Measurements from ENCODE around the gene ANTXR1. TPM values are rescaled to one million over a fixed set of nuclear protein-coding genes. Genes with fewer than 3 reads are reported as not detected.

Gene ANTXR1
- total RNA-seq, 1 experiment from 2014 or later = 37.3 TPM

DNA sequence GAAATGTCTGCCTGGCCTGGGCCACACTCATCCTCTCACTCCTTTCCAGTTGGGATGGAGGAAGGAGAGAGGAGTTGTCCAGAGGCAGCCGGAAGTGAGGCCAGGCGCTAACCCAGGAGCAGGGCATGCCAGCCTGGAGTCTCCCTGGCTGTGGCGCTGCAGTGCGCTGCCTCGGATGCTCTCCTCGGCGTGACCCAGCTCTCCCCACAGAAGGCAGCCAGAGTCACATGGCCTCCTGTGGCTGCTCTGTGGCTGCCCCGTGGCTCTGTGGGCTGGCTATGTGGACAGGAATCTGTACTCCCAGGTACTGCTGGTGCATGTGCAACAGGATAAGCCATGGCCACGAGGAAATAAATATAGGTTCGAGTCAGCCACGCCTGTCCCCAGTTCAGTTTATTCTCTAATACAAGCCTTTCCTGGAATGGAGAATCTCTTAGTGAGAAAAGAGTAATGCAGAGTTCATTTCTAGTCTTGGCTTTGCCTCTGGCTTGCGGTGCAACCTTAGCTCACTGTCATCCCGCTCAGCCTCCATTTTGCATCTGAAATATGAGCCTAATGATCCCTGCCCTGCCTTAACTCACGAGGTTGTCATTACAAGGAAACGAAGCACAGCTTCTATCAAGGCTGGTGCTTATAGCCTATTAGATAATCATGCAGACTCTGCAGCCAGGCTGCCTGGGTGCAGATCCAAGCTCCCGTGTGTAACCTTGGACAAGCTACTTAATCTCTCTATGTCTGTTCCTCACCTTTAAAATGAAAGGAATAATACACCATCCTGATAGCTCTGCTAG lies 106.3 kb downstream of the ANTXR1 start:
- Histone ChIP-seq H2BK15ac (ENCODE audit: low read depth, low read length) (no peak overlapping the region), H2BK12ac (ENCODE audit: insufficient read length, low read depth, low read length) (no peak overlapping the region), H3K4ac (ENCODE audit: low read depth, low read length) (no peak overlapping the region), H4K20me1 (ENCODE audit: control insufficient read depth, insufficient read depth, insufficient read length) (no peaks in the 10 kb centered on the region), H4K5ac (ENCODE audit: insufficient read length, low read depth, low read length) (no peak overlapping the region), H2BK5ac (ENCODE audit: insufficient read length, low read length) (no peak overlapping the region), H3K4me1 (ENCODE audit: insufficient read depth, low read length) (peaks cover 6% of the 10 kb centered on the region), H2BK120ac (ENCODE audit: low read depth, low read length, poor library complexity, severe bottlenecking) (no peak overlapping the region), H2BK20ac (ENCODE audit: low read depth, low read length, poor library complexity, severe bottlenecking) (no peak overlapping the region), H3K79me1 (ENCODE audit: insufficient read depth, low read depth, low read length, poor library complexity, severe bottlenecking) (no peaks in the 10 kb centered on the region), H3K27ac (ENCODE audit: insufficient read length, low read depth, low read length) (no peak overlapping the region), H3K27me3 (ENCODE audit: insufficient read depth, low read length) (no peaks in the 10 kb centered on the region), H4K8ac (replicated peaks; ENCODE audit: insufficient read length, low read depth, low read length) (no peak overlapping the region), H2AK5ac (ENCODE audit: insufficient read length, low read length) (no peak overlapping the region), H2AFZ (ENCODE audit: low read length) (no peak overlapping the region), H3T11ph (ENCODE audit: low read length) (no peak overlapping the region), H3K56ac (ENCODE audit: insufficient read length, low read depth, low read length) (no peak overlapping the region), H3K23me2 (ENCODE audit: insufficient read length, low read depth, low read length, poor library complexity, severe bottlenecking) (no peaks in the 10 kb centered on the region), H3K4me2 (ENCODE audit: insufficient read depth, insufficient read length, low read length) (no peak overlapping the region), H3K9me3 (ENCODE audit: control insufficient read depth, low read depth, low read length) (no peaks in the 10 kb centered on the region), H3K9ac (ENCODE audit: extremely low read depth, insufficient read length, low read length) (no peak overlapping the region), H3K79me2 (ENCODE audit: insufficient read depth, low read length) (no peaks in the 10 kb centered on the region), H3K18ac (ENCODE audit: insufficient read length, low read depth, low read length) (no peak overlapping the region), H3K14ac (ENCODE audit: insufficient read depth, low read length) (no peak overlapping the region), H4K91ac (ENCODE audit: insufficient read length, low read depth, low read length) (no peak overlapping the region), H3K23ac (ENCODE audit: insufficient read length, low read depth, low read length) (no peak overlapping the region)
- peaks cover 0 to 6% (median 1%) of the 10 kb centered on the region in 3 experiments; a peak in 2 of 7 replicates for H3K36me3 Mint-ChIP-seq (ENCODE audit: insufficient read depth in 1 of 3, low read depth in 3 of 3)
- H3K27ac Mint-ChIP-seq = peak overlapping the region in 2 of 3 experiments; percentile 65 to 85; a peak in 2 of 7 replicates
- H3K4me1 Mint-ChIP-seq = peaks cover 16 to 18% of the 10 kb centered on the region in 2 experiments
- no peak for DNase-seq
- H3K27me3 Mint-ChIP-seq (ENCODE audit: low read depth) = no peaks in the 10 kb centered on the region
- no CpG with 5 or more reads among the region's 16 CpGs for WGBS (ENCODE audit: extremely low coverage, insufficient read length, low lambda C conversion rate)
- H3K9me3 Mint-ChIP-seq = no peaks in the 10 kb centered on the region
- no peak overlapping the region for H3K4me3 Mint-ChIP-seq
- TF ChIP-seq, protein P1, sequence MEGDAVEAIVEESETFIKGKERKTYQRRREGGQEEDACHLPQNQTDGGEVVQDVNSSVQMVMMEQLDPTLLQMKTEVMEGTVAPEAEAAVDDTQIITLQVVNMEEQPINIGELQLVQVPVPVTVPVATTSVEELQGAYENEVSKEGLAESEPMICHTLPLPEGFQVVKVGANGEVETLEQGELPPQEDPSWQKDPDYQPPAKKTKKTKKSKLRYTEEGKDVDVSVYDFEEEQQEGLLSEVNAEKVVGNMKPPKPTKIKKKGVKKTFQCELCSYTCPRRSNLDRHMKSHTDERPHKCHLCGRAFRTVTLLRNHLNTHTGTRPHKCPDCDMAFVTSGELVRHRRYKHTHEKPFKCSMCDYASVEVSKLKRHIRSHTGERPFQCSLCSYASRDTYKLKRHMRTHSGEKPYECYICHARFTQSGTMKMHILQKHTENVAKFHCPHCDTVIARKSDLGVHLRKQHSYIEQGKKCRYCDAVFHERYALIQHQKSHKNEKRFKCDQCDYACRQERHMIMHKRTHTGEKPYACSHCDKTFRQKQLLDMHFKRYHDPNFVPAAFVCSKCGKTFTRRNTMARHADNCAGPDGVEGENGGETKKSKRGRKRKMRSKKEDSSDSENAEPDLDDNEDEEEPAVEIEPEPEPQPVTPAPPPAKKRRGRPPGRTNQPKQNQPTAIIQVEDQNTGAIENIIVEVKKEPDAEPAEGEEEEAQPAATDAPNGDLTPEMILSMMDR (conservative IDR thresholded peaks at IDR 0.05) = no peak
